NOMO-1 treated with DMSO at 0.1 percent for 48 hours (cell line): Measurements from ENCODE around the gene LYPD8.
A peak's percentile ranks its signal among the peaks of the same experiment; 100 is the strongest.

Experiments
- DNase-seq: peaks from one replicate; lab custom pipeline; 2025; ENCODE audit not compliant: unreplicated experiment; lab: John Stamatoyannopoulos, UW

The LYPD8 gene

DNA sequence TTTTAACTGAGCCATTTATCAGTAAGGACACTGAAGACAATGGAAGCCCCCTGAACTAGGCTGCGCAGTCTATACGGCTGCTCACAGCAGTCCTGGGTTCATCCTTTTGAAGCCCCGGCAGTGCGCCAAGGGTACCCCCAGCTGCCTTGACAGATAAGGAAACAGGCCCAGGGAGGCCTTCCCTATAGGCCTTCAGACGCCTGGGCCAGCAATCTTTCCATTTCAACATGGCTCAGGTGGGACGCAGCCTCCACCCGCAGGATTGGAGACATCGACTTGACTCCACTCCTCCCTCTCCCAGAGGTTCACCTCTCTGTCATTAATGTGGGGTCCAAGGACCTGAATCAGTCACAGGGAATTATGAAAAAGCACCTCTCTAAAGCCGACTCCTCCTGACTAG, 2.8 kb upstream of the LYPD8 start:
- no peak for DNase-seq

DNA sequence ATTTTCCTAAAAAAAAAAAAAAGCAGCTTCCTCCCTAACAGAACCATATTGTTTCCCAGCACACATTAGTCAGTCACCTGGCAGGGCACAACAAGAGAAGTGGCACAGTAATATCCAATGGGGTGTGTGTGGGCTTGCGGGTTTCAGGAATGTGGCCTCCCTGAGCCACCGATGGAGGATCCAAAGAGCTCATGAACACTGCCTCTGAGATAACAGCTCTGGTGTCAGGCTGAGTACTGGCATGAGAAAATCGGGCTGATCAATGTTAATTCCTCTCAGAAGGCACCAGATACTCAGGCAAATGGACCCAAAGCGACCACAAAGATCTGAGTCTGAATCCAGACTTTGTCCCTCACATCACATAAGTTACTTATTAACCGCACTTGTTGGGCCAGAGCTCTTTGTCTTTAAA, 2.2 kb upstream of the LYPD8 start:
- no peak for DNase-seq

DNA sequence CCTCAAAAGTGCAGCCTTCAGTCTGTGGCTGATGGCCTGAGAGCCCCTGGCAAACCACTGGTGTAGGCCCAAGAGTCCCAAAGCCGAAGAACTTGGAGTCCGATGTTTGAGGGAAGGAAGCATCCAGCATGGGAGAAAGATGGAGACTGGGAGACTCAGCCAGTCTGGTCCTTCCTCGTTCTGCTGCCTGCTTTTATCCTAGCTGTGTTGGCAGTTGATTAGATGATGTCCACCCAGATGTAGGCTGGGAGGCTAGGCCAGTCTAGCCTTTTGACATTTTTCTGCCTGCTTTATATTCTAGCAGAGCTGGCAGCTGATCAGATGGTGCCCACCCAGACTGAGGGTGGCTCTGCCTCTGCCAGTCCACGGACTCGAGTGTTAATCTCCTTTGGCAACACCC, 1.1 kb upstream of the LYPD8 start:
- DNase-seq: no peak

DNA sequence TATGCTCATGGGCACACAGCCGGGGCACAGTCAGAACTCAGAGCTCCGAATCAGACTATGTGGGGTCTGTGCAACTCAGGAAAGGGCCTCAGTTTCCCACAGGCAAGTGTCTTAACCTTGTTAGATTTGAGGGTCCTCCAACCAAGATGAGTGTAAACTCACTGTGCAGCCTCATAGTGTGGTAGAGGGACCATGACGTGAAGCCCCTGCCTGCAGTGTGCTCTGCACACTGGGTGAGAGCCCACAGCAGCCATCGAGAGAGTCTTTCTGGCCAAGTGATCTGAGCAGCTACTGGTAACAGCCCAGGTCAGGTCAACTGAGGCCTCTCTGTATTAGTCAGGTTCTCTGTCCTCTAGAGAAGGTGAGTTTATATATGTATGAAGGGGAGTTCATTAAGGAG, 592 bp upstream of the LYPD8 start:
- DNase-seq: no peak

DNA sequence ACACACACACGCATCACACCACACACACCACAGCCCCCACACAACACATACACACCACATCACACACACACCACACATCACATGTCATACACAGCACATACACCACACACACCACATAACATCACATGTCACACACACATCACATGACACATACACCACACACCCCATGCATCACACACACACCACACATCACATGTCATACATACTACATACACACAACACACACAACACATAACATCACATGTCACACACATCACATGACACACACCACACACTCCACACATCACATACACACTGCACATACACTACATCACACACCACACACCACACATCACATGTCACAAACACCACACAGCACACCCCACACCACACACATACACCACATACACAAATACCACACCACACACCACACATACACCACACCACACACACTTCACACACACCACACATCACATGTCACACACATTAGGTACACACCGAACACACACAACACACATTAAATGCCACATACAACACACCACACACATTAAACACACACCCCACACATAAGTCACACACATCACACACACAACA, 1.8 kb downstream of the LYPD8 start:
- DNase-seq: no peak

DNA sequence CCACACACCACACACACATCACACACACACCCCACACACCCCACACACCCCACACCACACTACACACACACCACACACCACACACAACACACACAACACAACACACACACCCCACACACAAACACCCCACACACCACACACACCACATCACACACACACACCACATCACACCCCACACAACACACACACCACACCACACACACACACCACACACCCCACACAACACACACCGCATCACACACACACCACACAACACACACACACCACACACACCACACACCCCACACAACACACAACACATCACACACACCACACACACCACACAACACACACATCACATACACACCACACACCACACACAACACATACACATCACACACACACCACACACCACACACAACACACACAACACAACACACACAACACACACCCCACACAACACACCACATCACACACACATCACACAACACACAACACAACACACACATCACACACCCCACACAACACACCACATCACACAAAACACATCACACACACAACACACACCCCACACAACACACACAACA, 2.4 kb downstream of the LYPD8 start:
- DNase-seq: no peak

DNA sequence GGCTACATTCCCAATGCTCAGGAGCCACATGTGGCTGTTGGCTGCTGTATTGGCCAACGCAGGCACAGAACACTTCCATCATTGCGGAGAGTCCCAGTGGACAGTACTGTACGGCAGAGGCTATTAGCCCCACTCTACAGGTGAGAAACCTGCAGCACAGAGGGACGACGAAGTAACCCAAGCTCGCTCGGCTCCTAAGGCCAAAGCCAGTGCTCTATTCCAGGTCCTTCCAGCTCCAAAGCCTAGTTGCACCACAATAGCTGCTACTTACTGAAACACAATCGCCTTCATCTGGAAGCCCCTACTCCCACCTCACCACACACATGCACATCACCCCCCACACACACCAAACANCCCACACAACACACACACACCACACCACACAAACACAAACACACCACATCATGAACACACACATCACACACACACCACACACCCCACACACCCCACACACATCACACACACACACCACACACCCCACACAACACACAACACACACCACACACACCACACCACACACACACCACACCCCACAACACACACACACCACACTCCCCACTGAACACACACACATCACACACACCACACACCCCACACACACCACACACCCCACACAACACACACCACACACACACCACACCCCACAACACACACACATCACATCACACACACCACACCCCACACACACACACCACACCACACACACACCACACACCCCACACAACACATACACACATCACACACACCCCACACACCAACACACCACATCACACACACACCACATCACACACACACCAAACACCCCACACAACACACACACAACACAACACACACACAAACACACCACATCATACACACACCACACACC, 3.2 kb downstream of the LYPD8 start:
- peak; percentile 24 for DNase-seq

DNA sequence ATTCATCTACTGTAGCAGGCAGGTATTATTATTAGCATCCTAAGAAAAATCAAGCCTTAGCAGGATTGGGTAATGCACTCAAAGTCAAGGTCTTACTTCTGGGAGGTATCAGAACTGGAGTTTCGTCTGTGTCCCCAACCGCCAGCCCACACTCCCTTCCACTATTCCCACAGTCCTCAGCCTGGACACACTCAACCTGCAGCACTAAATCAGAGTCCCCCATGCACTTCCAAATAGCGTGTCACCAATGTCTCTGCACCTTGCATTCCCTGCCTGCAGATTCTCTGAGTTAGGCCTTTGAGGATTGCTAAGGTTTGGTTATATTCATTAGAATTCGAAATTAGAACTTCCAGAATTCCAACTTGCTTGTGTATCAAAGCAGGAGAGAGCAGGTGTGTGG, 3.9 kb downstream of the LYPD8 start:
- DNase-seq: no peak

DNA sequence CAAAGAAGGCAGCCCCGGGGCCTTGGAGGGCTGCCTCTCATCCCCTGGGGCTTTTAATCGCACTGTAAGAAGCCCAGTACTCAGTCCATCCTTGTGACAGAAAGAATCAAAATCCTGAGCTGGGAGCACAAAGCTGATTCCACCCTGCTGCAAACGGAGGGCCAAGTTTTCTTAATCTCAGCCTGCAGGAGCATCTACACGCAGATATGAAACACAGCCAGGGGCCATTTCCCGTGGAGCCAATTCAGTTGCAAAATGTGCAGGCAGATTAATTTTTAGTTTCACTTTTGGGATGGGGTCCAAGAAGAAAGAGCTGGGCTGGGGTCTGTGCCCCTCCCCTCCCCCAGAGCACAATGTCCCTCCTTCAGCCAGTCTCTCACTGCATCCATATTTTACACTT, 4.4 kb downstream of the LYPD8 start:
- DNase-seq: no peak

DNA sequence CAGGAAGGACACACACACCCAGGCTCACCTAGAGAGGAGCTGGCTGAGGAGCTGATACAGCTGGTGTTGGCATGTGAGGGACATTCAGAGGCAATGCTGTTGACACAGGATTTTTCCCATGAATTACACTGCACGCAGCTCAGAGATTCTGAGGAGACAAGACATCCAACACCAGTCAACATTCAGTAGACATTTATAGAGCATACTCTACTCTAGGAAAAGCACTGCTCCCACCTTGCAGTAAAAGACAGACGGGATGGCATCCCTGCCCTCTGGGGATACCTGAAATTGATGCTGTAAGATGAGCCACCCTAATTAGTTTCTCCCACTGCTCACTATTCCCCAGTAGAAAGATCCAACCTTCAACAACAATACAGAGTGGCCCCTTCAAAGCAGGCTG, 5.1 kb downstream of the LYPD8 start:
- DNase-seq: no peak

DNA sequence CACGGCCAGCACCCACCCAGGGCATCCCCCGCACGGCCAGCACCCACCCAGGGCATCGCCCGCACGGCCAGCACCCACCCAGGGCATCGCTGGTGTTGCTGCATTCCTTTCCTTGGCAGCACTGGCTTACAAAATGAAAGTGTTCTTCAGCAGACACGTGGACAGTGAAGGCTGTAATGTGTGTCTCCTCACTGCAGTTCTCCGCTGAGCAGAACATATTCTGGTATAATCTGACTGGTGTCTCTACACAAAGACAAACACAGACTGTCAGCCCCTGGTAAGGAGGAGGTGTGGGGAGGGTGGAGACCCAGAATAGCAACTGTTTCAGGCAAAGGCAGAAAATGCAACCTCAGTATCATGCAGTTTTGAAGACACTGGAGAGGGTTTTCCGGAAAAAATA, 7.3 kb downstream of the LYPD8 start:
- no peak for DNase-seq

DNA sequence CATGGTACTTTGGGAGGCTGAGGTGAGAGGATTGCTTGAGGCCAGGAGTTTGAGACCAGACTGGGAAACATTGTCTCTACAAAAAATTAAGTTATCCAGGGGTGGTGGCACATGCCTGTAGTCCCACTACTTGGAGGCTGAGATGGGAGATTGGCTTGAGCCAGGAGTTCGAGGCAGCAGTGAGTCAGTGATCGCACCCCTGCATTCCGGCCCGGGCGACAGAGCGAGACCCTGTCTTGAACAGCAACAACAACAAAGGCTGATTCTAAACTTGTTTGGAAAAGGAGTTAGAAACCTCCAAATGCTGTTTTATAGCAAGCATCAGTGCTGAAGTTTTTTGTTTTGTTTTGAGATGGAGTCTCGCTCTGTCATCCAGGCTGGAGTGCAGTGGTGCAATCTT, 14.7 kb downstream of the LYPD8 start:
- DNase-seq: no peak

DNA sequence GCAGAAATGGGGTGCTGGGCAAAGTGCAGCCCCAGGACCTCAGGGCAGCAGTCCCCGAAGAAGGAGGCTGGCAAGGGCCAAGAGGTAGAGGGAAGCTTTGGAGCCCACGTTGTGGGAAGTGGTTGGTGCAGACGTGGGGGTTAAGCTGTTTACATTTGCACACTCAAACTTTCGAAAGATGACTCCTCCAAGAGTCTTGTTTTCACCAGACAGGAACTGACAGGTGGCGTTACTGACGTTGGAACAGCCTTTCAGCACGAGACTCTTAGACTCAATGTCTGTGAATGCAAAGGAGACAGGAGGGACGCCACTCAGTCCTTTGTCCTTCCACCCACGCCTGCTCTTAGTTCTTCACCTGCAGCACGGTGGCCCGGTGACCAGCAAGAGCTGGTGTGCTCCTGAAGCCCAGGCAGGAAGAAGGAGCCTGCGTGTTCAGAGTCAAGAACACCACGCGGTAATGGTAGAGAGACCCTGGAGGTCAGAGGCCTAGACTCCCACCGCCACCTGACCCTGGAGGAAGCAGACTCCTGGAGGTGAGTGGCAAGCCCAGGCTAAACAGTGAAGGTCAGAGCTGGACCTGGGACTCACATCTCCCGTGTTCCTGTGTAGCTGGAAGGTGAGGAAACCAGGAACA, 15.9 kb downstream of the LYPD8 start:
- DNase-seq: peak; percentile 24

DNA sequence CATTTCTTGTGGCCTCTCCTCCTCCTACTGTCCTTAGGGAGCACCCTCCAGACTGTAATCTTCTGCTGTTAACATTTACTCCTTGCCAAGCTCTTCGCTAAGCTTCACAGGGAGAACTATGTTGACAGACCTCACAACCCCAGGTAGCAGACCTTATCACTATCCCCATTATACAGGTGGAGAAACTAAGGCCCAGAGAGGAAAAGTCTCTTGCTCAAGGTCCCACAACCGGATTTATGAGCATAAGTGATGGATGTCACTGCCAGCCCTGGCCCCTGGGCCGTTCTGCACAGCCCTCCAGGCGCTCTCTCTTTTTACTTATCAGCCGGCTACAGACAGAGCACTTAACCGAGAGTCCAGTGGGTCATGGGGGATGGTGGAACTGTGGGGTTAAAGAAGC, 18.1 kb downstream of the LYPD8 start:
- DNase-seq: no peak

DNA sequence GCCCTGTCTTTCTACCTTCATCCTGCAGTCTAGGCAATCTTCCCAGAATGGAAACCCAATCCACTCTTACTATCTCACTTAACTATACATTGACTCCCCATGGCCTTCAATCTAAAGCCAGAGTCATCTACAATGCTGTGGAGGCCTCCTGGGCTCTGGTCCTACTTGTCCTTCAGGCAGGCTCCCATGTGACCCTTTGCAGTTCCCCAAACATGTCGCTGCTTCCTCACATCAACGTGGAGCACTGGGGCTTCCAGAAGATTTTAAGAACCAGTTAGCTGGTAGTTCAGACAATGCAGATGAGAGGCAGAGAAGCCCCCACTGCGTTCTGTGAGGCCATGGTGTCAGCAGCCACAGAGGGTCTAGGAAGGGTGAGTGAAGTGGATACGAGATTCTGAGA, 18.6 kb downstream of the LYPD8 start:
- DNase-seq: no peak

DNA sequence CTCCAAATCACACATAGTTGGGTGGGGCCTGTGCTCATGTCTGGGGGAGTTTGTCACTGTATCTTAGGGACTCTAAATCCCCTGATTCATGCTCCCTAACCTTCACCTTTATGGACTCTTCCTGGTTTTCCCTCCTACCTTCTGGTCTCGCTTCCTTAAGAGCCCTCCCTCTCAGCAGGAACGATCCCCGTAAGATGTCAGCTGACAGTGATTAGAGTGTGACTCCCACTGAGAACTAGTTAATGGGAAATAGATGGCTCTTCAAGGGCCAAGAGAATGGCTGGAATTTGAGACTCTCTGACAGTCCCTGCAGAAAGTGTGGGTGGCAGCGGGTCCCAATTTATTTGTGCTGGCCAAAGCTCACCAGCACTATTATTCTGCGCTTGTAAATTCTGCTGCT, 22.0 kb downstream of the LYPD8 start:
- DNase-seq: no peak

DNA sequence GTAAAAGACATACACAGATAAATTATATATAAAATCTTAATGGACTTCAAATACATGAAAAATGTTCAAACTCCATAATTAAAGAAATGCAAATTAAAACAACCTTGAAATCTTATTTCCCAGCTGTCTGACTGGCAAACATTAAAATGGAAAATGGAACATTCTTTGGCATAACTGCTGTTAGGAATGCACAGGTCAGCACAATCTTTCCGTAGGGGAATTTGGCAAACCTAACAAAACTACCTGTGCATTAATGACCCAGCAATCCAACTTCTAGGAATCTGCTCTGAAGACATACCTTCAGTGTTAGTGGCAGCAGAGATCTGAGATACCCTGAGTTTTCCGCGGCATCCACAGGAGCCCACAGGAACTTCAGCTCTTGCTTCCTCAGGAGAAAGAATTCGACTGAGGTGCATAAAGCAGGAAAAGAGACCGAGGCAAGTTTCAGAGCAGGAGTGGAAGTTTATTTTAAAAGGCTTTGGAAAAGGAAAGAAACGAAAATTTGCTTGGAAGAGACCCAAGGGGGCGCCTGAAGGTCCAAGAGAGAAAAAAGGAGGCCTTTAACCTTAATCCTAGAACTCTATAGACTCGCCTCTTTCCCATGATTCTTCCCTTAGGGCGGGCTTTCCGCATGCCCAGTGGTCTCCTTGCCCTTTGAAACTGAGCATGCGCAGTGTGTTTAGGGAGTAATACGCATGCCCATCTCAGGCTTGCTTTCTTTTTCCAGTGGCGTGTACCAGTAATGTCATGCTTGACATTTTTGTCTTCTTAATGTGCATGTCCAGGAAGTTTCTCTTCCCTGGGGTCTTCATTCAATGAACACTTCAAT, 24.8 kb downstream of the LYPD8 start:
- no peak for DNase-seq

DNA sequence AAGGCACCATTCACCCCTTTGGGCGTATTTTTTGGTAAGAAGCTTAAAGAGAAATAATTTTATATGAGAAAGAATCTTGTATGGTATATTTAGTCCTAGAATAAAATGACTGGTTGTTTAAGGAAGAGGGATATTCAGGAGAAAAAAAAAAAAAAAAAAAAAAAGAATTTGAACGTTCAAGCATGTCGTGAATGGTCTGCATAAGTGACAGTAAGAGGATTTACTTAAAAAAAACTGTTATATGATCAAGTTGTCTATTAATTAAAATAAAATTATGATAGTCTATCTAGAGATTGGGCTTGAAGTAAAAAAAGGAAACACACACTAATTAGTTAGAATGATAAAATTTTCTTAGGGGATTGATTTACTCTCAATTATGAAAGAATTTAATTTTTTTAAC, 41.3 kb downstream of the LYPD8 start:
- DNase-seq: no peak

DNA sequence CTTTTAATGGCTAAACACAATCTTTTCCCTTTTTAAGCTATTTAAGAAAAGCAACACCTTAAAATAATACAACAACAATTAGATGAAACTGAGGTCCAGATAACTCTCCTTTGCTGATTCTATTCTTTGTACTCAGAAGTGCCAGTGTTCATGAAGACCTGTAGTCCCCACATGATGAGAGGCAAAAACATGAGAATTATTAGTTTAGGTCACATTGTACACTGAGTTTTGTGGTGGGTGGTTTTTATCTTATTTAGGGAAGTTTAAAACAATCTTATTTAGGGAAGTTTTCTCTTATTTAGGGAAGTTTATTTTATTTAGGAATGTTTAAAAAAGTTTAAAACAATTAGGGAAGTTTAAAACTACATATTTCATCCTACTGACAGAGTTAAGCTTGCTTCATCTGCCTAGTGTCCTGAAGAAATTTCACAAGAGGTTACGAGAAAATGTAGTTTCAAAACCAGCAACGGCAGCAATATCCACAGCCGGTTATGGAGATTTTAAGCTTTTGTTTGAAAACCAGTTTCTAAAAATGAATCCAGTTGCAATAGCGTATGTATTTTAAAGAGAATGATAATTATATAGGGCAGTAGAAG, 45.2 kb downstream of the LYPD8 start:
- DNase-seq: peak; percentile 92

DNA sequence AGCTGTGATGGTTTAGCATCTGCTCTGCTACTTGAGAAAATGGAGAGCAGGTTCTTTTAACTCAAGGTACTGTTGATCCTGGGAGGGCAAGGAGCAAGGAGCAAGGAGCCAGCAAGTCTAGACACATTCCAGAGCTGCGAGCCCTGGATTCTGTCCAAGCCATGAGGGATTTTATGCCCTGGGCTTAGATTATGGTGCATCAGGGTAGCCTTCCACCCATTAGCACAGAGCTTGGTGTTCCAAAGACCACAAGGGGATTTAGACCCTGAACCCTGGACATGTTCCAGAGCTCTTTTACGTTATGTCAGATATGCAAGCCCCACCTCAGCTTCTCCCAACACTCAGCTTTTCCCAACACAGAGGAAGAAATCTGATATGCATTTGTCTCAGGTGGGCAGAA, 51.0 kb downstream of the LYPD8 start:
- DNase-seq: no peak

DNA sequence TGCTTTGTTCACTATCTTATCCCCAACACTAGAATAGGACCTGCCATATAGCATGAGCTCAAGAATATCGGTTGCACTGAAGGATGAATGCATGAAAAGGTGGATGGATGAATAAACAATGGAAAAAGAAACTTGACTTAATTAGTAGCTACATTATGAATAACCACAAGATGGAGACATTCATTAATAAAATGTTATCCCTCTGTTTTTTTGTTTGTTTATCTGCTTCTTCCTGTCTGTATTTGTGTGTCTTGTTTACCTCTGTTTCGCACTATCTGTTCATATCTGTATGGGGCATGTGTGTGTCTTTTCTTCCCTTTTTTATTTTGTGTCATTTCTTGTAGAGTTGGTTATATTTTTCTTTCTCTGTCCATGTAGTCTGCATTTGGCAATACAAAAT, 51.9 kb downstream of the LYPD8 start:
- no peak for DNase-seq
